ENCODE results near the gene EPGN. TPM values are rescaled to one million over a fixed set of nuclear protein-coding genes. Genes with fewer than 3 reads are reported as not detected.

EPGN gene
- polyA plus RNA-seq (2011; rRNA removed) = 0.11 TPM in 1 of 2 replicates, not detected in the other
- not detected in 2 replicates for polyA plus RNA-seq (2012; cell fraction: cytosol; rRNA removed)
- polyA plus RNA-seq (2012; cell fraction: nucleus; rRNA removed) = not detected in 2 replicates
- polyA plus RNA-seq (2017; fragmentation: RNase III; extraction: RNeasy Plus Mini Kit Qiagen cat#74134 plus additional on column Dnase treatment) = not detected in 3 replicates
- not detected in 2 replicates for polyA minus RNA-seq (2011; rRNA and poly(A)+ RNA removed)

GRCh38 chr4:74308215-74308614 is at the start of gene EPGN:
Gene EPGN, plus strand, starts transcription at chr4:74308470. Its CDS starts 64 bp downstream, at chr4:74308534.
- TF ChIP-seq, protein P1, sequence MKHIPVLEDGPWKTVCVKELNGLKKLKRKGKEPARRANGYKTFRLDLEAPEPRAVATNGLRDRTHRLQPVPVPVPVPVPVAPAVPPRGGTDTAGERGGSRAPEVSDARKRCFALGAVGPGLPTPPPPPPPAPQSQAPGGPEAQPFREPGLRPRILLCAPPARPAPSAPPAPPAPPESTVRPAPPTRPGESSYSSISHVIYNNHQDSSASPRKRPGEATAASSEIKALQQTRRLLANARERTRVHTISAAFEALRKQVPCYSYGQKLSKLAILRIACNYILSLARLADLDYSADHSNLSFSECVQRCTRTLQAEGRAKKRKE (CRISPR knock-in tag; IDR thresholded peaks at IDR 0.05; ENCODE audit: low read depth) = no peak
- TF ChIP-seq REST (IDR thresholded peaks at IDR 0.05) (no peak), RAD21 (conservative IDR thresholded peaks at IDR 0.05 in 1 of 2, IDR thresholded peaks at IDR 0.05 in 1 of 2) (no peak), HOXB5 (CRISPR knock-in tag; IDR thresholded peaks at IDR 0.05) (no peak)
- no peak for DNase-seq (ENCODE audit: low read depth in 1 of 2, low spot score in 1 of 2)
- no peak for FAIRE-seq
- WGBS (ENCODE audit: missing lambda C conversion rate) = 91% methylated on average over 5 of the region's 5 CpGs
- Histone ChIP-seq H3K9me3 (no peaks in the 10 kb centered on the region), H3K4me2 (no peak within 1 kb of the TSS), H3K4me1 (no peaks in the 10 kb centered on the region), H3K27ac (no peak within 1 kb of the TSS), H3K4me3 (no peak within 1 kb of the TSS)
- ChIA-PET POLR2A (interaction anchor here (0.5 kb wide), 1 partner anchor 1418 kb away, joined by 4 read pairs; no protein-coding TSS in a partner anchor), CTCF (no interaction called here)
- ATAC-seq = no peak

DNA sequence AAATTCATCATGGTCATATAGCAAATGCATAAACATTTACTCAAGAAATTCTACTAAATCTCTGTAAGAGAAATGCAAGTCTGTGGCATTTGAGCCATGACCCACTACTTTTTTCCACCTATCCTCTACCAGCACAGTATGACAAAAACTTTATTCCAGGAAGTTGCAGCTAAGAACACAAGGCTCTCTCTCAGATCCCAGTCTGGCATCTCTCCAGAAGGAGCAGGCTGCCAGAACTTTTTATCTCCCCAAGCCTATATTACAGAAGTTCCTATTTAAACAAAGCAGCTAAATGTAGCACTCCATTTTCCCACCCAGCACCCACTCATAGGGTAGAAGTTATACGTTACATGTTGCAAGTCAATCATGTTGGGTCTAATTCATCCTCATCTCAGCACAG is 49.3 kb upstream of the EPGN start:
- ATAC-seq = no peak
- ChIA-PET CTCF (no interaction called here), POLR2A (no interaction called here)
- no peak overlapping the region for H3K27ac ChIP-seq
- TF ChIP-seq EHF (CRISPR knock-in tag; IDR thresholded peaks at IDR 0.05) (no peak), MYC (IDR thresholded peaks at IDR 0.05; ENCODE audit: borderline replicate concordance, low read length) (no peak), HES2 (IDR thresholded peaks at IDR 0.05) (no peak), ZC3H11A (IDR thresholded peaks at IDR 0.05) (no peak), CBX2 (IDR thresholded peaks at IDR 0.05; ENCODE audit: borderline replicate concordance, low read depth) (no peak), MAX (IDR thresholded peaks at IDR 0.05) (no peak), NFE2L2 (conservative IDR thresholded peaks at IDR 0.05; ENCODE audit: low read length) (no peak)
- TF ChIP-seq, protein P2, sequence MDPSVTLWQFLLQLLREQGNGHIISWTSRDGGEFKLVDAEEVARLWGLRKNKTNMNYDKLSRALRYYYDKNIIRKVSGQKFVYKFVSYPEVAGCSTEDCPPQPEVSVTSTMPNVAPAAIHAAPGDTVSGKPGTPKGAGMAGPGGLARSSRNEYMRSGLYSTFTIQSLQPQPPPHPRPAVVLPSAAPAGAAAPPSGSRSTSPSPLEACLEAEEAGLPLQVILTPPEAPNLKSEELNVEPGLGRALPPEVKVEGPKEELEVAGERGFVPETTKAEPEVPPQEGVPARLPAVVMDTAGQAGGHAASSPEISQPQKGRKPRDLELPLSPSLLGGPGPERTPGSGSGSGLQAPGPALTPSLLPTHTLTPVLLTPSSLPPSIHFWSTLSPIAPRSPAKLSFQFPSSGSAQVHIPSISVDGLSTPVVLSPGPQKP (IDR thresholded peaks at IDR 0.05; ENCODE audit: low read depth, low read length) = no peak
- TF ChIP-seq, protein P3, sequence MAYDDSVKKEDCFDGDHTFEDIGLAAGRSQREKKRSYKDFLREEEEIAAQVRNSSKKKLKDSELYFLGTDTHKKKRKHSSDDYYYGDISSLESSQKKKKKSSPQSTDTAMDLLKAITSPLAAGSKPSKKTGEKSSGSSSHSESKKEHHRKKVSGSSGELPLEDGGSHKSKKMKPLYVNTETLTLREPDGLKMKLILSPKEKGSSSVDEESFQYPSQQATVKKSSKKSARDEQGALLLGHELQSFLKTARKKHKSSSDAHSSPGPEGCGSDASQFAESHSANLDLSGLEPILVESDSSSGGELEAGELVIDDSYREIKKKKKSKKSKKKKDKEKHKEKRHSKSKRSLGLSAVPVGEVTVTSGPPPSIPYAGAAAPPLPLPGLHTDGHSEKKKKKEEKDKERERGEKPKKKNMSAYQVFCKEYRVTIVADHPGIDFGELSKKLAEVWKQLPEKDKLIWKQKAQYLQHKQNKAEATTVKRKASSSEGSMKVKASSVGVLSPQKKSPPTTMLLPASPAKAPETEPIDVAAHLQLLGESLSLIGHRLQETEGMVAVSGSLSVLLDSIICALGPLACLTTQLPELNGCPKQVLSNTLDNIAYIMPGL (CRISPR knock-in tag; IDR thresholded peaks at IDR 0.05; ENCODE audit: borderline replicate concordance) = no peak
- no peak for FAIRE-seq
- H3K9me3 ChIP-seq = 0 out of 3 replicates have a peak, but pooled peaks cover 3% of the 10 kb centered on the region
- DNase-seq (ENCODE audit: low read depth in 1 of 2, low spot score in 1 of 2) = no peak
- no peaks in the 10 kb centered on the region for H3K4me1 ChIP-seq
- no peak overlapping the region for H3K4me3 ChIP-seq
- H3K4me2 ChIP-seq = no peak overlapping the region
- 100% methylated on average over 1 of the region's 1 CpG for WGBS (ENCODE audit: missing lambda C conversion rate)
